Astrocyte of the cerebellum (primary cell): ENCODE results near the gene ACTL6B.

Source experiments
- DNase-seq: peaks from one replicate; pipeline ENCODE4 v3.0.0-alpha.2; 2011; ENCODE audit warnings: low read depth
- H3K4me3 ChIP-seq: 2 replicates; pipeline ENCODE4 v1.5.1; 2011; ENCODE audit warnings: mild to moderate bottlenecking, low read depth, low read length, moderate library complexity
- in situ Hi-C: cut with HindIII; loops from 2 replicates; pipeline ENCODE4 v1.10.0; 2017; ENCODE audit warnings: low sequenced_read_pairs
- TF ChIP-seq, protein P1 (sequence below): IDR thresholded peaks from 2 replicates; pipeline ENCODE4 v1.5.1; 2012; ENCODE audit warnings: low read length, low read depth, moderate library complexity, mild to moderate bottlenecking; ENCODE audit errors: missing control alignments

ACTL6B gene

DNA sequence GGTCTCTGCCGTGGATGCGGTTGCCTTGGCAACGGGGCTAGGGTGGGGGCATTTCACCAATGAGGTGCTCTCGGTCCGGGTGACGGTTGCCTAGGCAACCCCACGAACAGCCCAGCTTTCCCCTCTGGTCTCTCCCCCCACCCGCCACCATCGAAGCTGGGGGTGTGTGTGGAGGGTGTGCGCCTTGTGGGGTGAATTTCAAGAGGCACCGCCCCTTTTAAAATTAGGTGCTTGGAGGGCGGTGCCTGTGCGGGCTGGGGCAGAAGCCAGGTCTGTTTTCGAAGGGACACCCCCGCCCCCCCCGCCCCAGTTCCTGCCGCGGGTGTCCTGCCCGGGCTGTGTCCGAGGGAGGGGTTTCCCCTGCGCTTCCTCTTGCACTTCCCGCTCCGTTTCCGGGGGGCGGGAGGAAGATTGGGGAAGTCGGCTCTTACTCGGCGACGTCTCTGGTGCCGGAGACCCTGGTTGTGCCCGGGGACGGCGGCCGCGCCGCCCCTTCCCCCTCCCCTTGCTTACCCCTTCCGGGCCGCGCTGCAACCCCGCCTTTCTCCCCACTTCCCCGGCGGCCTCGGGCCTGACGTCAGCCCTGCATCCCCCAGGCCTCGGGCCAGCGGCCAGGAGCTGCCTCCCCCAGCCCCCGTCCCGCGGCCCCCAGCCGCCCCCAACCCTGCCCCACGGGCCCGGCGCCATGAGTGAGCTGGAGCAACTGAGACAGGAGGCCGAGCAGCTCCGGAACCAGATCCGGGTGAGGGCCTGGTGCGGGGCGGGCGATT is 19.5 kb upstream of the ACTL6B start:
- in situ Hi-C loops = no loop called here
- peak overlapping the region; percentile 96 for H3K4me3 ChIP-seq
- TF ChIP-seq, protein P1, sequence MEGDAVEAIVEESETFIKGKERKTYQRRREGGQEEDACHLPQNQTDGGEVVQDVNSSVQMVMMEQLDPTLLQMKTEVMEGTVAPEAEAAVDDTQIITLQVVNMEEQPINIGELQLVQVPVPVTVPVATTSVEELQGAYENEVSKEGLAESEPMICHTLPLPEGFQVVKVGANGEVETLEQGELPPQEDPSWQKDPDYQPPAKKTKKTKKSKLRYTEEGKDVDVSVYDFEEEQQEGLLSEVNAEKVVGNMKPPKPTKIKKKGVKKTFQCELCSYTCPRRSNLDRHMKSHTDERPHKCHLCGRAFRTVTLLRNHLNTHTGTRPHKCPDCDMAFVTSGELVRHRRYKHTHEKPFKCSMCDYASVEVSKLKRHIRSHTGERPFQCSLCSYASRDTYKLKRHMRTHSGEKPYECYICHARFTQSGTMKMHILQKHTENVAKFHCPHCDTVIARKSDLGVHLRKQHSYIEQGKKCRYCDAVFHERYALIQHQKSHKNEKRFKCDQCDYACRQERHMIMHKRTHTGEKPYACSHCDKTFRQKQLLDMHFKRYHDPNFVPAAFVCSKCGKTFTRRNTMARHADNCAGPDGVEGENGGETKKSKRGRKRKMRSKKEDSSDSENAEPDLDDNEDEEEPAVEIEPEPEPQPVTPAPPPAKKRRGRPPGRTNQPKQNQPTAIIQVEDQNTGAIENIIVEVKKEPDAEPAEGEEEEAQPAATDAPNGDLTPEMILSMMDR = no peak
- no peak for DNase-seq

DNA sequence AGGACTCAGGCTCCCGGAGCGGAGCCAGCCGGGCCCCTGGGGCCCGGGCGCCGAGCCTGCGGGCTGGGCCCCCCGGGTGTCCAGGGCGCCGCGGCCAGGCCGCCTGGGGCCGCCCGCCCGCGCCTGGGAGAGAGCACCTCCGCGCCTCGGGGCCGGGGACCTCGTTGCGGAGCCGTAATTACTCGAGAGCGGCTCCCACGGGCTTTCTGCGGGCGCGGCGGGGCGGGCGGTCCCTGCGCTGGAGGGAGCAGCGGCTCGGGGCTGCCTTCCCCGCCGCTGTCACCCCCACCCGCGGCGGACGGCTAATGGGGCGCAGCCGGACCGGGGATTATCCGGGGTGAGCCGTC is 18.8 kb upstream of the ACTL6B start:
- no peak for DNase-seq
- peak overlapping the region; percentile 96 for H3K4me3 ChIP-seq
- TF ChIP-seq, protein P1 = no peak
- in situ Hi-C loops = no loop called here

DNA sequence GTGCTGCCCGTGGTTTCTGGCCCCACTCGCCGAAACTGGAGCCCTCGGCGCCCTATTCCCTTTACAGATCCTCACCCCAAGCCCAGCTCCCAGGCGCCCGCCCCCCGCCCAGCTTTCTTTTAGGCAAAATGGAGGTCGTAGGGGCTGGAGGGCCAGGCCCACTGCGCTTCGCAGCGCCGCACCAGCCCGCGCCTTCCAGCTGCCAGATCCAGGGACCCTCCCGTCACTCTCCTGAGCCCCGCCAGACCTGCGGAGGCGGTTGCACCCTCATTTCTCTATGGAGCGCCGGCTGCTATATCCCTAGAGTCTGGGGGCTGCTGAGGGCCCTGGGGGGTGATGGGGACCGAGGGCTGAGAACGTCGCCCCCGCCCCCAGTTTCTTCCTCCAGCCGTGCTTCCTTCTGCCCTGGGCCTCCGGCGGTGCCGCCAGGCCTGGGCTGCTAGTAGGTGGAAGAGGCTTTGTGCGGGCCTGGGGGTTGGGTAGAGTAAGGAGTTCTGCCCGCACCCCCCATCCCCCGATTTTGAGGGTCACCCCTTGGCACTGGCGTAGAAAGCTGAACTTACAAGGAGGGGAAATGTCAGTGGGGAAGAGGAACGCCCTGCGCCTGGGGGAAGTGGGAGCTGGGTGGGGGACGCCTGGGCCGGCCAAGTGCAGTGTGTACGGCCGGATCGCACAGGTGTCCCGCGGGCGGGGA is 18.3 kb upstream of the ACTL6B start:
- DNase-seq = no peak
- TF ChIP-seq, protein P1 = no peak
- in situ Hi-C loops = loop anchor here (5.0 kb wide), 1 partner anchor 57 kb away; no protein-coding TSS in a partner anchor
- peak overlapping the region; percentile 96 for H3K4me3 ChIP-seq

DNA sequence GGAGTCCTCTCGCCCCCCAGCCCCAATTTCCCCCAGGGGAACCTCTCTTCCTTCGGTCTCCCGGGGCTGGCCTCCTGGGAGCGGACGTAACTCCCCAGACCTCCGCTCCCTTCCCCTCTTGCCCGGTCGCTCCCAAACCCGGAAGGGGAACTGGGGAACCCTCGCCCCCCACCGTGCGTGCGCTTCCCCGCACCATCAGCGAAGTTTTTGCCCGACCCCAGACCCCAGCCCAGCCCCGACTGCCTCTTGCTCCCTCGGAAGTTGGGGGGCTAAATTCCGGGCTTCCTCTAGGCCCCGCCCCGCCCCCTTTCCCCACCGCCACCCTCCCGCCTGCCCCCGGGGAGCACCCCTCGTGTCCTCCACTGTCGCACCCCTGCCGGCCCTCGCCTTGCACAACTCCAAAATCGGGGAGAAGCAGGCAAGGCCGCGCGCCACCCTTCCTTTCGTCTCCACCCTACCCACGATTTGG is 17.7 kb upstream of the ACTL6B start:
- TF ChIP-seq, protein P1 = no peak
- peak overlapping the region; percentile 96 for H3K4me3 ChIP-seq
- in situ Hi-C loops = loop anchor here (5.0 kb wide), 1 partner anchor 57 kb away; no protein-coding TSS in a partner anchor
- DNase-seq = no peak

DNA sequence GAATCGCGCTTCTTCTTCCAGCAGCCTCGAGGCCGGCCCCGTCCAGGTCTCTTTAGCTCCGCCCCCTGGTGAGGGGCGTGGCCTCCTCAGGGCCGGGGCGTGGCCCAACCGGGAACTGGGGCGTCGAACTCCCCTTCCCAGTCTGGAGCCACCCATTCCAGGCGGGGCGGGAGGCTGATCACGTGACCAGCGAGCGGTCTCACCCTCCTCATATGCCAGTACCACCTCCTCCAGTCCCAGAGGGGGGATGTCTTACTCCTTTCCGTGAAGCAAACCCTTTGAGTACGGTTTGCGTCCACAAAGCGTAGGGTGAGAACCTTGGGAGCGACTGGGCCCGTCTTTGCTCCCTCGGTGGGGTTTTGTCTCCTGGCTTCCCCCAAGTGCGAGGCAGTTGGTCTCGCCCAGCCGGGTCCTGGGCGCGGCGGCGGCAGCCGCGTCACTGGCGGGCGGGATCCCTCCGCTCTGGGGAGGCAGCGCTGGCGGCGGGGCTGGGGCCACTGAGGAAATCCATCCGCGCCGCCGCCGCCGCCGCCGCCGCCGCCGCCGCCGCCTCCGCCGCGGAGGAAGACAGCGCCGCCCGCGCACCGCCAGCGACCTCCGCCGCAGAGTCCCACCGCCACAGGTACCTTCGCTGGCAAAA is 17.2 kb upstream of the ACTL6B start, which contains the start of gene GNB2:
Gene GNB2, plus strand, starts transcription at position 439 of the 640 bp plus-strand sequence. CDS start 2,526 bp downstream, outside the sequence.
- H3K4me3 ChIP-seq = peak within 1 kb of the TSS; percentile 96
- in situ Hi-C loops = loop anchor here (5.0 kb wide), 1 partner anchor 56 kb away; no protein-coding TSS in a partner anchor
- DNase-seq = peak; percentile 97
- TF ChIP-seq, protein P1 = no peak
